Measurements from ENCODE around the gene INAFM2.

DNA sequence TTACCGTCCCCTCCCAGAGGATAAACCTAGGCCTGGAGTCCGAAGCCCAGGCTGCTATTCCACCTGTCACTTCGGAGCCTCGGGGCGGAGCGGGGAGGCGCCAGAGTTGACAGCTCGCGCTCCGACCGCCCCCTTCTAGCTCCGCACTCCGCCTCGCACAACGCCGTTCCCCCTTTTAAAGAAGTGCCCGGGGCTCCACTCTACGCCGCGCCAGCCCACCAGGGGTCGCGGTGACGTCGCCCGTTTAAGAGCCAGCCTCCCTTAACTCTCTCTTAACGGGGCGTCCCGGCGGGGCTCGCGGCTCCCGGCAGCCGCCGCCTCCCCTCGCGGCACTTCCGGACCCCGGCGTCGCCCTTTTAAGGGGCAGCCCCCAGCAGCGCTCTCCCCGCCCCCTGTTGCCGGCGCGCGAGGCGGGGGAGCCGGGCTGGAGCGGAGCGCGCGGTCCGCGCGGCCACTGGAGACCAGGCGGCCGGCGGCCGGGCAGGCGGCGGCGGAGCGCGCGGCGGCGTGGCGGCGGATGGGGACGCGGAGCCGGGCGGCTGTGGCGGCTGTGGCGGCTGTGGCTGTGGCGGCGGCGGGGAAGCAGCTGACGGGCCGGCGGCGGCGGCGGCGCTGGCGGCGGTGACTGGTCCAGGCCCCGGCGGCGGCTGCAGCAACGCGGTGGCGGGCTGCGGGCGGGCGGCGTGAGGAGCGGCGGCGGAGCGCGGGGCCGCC lies at the start of gene INAFM2:
- TF ChIP-seq, protein P1, sequence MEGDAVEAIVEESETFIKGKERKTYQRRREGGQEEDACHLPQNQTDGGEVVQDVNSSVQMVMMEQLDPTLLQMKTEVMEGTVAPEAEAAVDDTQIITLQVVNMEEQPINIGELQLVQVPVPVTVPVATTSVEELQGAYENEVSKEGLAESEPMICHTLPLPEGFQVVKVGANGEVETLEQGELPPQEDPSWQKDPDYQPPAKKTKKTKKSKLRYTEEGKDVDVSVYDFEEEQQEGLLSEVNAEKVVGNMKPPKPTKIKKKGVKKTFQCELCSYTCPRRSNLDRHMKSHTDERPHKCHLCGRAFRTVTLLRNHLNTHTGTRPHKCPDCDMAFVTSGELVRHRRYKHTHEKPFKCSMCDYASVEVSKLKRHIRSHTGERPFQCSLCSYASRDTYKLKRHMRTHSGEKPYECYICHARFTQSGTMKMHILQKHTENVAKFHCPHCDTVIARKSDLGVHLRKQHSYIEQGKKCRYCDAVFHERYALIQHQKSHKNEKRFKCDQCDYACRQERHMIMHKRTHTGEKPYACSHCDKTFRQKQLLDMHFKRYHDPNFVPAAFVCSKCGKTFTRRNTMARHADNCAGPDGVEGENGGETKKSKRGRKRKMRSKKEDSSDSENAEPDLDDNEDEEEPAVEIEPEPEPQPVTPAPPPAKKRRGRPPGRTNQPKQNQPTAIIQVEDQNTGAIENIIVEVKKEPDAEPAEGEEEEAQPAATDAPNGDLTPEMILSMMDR (conservative IDR thresholded peaks at IDR 0.05; ENCODE audit: low read depth, low read length), result peak; percentile 74
- peak; percentile 92 for TF ChIP-seq MAZ (IDR thresholded peaks at IDR 0.05; ENCODE audit: borderline replicate concordance, low read depth, low read length)
- TF ChIP-seq SMC3 (IDR thresholded peaks at IDR 0.05; ENCODE audit: low read depth, low read length), result peak; percentile 51
- peak; percentile 65 for TF ChIP-seq POLR2A (IDR thresholded peaks at IDR 0.05; ENCODE audit: low read depth, low read length)
